ENCODE data around the gene MR1. TPM values are rescaled to one million over a fixed set of nuclear protein-coding genes. Genes with fewer than 3 reads are reported as not detected.

Gene MR1
- polyA plus RNA-seq (2014; cell fraction: cytosol; rRNA removed), result 0.07 and 0.42 TPM in 2 replicates
- 0.05 TPM in 1 of 2 replicates, not detected in the other for polyA plus RNA-seq (2014; cell fraction: nucleus; rRNA removed)

DNA sequence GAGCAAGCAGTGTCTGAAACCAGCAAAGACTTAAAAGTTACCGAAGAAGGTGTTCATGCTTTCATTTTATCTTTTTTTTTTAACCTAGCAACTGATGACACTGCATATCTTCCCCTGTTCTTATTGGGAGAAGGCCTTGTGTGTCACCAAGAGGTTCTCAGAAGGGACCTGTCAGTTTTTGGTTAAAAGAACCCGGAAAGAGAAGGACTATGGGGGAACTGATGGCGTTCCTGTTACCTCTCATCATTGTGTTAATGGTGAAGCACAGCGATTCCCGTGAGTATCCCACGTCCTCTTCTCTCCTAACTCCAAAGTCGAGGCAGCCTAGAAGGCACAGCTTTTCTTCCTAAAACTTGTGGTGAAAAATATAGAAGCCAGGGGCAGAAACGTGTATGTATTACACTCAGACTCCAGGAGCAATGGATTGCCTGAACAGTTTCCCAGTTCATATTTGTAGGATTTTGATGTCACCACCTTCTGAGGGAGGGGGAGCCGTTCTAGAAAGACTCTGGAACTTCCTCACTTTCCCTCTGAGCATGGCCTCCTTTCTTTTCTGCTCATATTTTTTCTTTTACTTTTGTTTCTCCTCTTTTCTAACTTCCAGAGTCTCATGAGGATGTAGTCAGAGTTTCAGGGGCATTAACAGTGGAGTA, at the start of gene MR1:
Gene MR1 (plus strand): TSS at position 185 of the 653 bp plus-strand sequence. CDS start 25 bp downstream, at position 210.
- peak; percentile 66 for DNase-seq (ENCODE audit: low spot score)

DNA sequence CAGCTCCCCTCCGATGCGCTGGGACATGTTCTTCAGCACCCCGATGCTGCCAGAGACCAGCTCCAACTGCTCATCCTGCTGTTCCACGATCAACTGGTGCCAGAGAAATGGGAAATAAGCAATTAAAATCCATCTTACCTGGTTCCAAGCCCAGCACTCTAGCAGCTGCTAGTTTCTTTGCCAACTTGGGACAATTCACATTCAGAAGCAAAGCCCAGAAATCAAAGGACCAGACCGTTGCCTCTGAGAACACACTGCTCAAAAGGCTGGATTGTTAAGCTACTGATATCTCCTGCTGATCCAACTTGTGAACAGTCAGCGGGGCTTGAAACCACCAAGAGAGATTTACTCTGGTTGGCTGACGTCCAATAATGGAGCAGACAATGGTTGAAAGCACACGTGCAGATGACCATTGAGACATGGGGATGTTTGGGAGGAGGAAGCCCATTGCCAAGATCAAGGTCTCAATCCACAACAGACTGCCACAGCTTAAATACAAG, 45.5 kb upstream of the MR1 start:
- DNase-seq (ENCODE audit: low spot score), result no peak

DNA sequence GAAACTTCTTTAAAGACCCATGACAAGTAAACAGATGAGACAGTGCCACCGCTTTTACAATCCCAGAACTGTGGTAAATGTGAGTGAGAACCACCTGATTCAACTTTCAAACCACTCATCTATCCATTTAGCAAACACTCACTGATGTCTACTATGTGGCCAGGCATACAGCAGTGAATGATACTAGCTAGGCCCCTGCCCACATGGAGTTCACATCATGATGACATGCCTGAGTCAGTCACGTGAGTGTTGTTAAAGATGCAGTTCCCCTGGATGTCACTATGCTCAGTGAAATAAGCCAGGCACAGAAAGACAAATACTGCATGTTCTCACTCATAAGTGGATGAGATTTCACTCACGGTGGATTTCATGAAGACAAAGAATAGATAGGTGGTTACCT, 39.5 kb upstream of the MR1 start:
- DNase-seq (ENCODE audit: low spot score), result peak; percentile 29

DNA sequence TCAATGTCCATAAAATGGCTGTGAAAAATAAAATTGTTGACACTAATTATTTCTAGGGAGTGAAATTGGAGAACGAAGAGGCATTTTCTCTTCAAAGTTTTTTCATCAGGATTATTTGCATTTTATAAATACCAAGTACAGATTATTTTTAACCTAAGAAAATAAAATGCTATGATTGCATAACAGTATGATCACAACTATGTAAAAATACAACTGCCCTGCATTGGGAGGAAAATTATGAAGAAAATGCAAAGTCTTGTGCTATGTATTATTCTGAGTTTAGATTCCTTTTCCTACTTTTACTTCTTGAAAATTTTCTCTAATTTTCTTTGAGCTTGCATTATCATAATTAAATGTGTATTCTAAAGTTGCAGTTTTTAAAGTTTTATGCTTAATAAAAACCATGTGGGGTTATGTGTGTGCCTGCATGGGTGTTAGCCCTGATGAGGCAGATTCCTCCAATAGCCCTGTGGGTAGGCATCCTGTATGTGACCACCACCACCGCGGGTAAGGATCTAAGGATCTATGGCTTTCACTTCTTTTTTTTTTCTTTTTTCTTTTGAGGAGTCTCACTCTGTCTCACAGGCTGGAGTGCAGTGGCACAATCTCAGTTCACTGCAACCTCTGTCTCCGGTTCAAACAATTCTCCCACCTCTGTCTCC, 35.8 kb upstream of the MR1 start:
- no peak for DNase-seq (ENCODE audit: low spot score)

DNA sequence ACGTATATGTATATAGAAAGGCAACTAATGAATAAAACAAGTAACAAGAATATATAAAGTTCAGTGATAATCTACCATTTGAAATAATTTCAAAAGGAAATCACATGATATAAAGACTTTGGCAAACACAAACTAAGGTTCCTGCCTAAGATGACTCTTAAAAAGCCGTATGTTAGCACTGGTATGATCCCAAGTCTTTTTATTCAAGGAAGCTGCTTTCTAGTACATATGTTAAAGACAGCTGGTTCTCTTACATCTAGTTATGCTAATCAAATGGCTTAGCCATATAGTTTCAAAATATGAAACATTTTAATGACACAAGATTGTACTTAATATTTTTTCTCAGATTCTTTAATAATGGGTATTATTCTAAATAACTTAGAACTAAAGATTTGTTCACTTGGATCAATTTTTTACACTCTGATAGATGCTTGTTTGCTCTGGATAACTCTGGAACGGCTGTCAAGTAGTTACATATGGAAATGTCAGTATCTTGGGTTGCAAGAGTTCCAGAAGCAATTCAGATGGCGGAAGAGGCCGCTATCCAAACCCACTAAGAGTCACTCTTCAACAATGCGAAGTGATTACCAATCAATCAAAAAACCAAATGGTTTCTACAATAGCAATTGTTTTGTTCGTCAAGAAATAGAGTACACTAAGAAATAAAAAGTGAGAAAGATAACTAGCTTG, 32.5 kb upstream of the MR1 start:
- DNase-seq (ENCODE audit: low spot score), result no peak

DNA sequence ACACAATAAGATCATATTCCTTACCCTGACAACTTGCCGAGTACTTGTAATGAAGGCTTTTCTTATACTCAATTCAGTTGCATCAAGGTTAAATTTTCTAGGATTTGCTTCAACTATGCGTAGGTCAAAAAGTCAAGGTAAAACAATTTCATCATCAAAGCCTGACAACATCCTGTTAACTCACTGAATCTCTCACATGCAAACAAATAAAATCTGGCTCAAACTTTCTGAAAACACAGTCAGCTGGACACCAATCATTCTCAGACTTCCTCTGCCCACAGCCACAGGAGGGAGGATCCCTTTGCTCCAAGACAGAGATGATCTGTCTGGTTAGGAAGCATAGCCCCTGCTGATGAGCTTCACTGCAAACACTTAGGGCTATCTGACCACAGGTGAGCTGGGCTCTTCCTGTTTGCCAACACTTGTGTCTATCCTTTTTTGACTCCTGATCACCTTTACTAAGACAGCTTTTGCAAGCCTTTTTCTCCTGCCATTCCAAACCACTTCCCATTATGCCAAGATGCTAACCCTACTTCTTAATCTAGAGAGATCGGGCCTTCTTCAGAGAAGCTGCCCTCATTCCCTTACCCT, 31.1 kb upstream of the MR1 start:
- DNase-seq (ENCODE audit: low spot score), result no peak

DNA sequence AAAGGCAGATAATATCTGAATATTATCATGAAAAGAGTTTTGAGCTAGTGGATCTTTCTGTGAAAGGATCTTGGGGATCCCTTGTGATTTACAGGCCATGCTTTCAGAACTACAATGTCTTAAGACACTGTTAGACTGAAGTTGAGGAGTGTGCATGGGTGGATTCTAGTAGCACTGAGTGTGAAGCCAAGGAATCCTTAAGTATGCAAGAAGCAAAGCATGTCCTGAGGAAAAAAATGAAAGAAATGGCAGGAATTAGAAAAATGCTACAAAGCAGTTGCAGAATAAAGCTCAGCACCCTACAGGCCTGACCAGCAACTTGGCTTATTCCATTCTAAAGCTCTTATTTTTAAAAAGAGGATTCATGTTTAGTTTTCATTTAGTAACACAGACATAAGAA, 23.0 kb upstream of the MR1 start:
- no peak for DNase-seq (ENCODE audit: low spot score)

DNA sequence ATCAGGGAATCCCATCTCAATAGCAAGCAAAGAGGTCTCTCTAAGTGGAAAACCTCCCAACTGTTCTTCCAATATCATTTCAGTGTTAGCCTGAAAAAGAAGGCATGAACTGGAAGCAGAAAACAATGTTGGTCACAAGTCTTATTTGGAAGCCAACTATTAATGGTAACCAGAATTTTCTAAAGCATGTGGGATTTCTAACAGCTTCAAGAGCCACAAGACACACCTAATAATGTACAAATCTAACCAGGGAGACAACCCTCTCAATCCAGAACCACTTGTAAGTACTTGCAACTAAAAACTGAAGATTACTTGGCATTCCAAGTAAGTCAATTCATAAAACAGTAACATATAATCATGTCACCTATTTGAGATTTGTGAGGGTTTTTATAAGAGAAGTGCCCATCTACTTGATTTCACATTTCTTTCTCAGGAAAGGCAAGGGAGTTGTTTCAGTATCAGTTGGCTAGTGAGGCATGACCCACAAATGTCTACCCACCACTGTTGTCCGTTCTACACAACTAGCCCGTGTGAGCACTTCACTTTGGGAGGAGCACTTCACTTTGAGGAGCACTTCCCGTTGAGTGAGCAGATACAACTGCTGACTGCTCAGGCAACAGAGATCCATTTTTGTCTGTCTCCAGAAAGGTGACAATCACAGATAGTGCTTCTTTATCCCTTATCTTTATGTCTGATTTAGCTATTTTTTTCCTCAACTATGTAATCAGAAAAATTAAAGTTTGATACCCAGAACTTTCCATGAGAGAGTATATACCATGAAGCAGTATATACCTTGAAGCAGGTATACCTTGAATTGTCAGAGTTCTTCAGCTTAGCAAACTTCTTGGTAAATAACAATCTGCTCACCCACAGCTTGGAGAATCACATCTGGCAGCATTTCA, 22.2 kb upstream of the MR1 start:
- DNase-seq (ENCODE audit: low spot score), result no peak

DNA sequence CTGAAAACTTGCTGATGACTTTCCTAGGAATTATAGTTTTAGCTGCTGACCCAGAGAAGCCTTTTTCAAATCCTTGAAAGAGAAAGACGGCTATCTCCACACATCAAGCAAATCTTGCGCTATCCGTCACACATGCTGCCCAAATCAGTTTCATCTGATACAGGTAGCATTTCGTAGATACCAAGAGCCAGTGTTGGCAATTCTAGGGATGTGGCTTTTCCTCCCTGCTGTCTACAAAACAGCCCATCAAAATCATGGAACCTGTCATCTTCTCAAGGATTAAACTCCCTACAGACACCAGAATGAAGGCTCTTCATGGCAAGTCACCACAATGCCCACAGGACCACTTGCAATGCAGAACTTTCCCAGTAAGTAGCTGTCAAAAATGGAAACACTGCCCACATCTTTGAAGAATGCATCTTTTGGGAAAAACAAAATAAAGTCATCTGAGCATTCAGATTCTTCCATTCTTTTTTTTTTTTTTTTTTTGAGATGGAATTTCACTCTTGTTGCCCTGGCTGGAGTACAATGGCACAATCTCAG, 21.5 kb upstream of the MR1 start:
- DNase-seq (ENCODE audit: low spot score), result no peak

DNA sequence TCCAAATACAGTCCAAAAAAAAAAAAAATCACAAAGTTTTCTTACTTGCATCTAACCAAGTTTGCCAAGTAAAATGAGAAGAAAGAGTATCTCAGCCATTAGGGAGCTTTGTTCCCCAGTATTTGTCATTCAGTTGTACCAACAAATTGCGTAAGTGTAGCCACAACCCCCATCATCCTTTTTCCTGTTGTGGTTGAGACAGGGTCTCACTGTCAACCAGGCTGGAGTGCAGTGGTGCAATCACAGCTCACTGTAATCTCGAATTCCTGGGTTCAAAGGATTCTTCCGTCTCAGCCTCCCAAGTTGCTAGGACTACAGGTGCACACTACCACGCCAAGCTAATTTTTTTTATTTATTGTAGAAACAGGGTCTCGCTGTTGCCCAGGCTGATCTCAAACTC, 20.6 kb upstream of the MR1 start:
- no peak for DNase-seq (ENCODE audit: low spot score)

DNA sequence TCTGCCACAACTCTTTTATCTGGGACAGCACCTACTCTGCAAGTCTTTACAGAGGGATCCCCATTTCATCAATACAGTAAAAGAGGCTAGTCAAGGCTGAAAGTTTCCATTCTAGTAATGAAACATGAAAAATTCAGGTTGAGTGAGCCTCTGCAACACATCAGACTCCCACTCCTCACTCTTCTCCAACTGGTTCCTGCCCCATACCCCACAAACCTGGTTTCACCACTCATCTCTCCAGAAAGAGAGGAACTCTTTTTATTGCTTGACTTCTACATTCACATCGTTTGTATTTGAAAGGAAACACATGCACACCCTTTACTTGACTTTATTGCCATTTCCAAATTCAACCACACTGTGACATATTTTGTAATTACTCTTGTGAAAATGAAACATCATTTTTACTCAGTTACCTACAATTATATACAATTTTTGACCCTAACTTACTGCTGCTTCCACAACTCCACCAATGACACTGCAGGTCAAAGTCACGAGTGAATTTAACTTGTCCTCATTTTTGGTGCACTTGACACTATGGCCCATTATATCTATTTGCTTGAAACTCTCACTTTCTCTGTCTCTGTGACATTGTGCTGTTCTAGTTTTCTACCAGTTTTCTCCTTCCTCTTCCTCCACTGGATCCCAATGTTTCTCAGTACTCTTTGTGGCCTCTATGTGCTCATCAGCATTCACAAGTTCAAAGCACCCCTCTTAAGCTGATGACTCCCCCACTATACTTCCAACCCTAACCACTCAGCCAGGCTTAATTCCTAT, 19.1 kb upstream of the MR1 start:
- DNase-seq (ENCODE audit: low spot score), result no peak

DNA sequence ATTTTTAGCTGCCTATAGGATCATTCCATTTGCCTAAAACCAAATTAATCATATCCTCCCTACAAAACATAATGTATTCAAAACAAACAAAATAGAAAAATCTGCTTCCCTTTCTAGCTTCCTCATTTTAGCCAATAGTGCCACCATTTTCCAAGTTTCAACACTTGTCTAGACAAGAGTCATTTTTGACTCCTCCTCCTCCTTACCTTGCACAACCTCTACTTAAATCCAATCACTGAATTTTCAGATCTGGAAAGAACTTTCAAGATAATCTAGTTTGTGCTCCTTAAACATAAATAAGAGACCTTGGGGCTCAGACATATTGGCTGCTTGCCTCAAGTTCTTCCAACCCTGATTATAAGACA, 18.6 kb upstream of the MR1 start:
- DNase-seq (ENCODE audit: low spot score), result no peak

DNA sequence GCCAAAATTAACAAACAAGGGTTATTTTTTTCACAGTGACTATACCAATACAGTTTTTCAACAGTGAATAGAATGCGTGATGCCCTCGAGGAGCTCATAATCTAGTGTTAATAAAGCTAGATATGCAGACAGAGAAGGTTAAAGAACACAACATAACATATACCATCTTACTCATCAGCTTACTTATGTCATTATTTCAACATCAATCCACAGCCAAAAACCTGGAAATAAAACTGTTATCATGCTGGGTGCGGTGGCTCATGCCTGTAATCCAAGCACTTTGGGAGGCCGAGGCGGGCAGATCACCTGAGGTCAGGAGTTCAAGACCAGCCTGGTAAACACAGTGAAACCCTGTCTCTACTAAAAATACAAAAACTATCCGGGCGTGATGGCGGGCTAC, 17.2 kb upstream of the MR1 start:
- DNase-seq (ENCODE audit: low spot score), result no peak

DNA sequence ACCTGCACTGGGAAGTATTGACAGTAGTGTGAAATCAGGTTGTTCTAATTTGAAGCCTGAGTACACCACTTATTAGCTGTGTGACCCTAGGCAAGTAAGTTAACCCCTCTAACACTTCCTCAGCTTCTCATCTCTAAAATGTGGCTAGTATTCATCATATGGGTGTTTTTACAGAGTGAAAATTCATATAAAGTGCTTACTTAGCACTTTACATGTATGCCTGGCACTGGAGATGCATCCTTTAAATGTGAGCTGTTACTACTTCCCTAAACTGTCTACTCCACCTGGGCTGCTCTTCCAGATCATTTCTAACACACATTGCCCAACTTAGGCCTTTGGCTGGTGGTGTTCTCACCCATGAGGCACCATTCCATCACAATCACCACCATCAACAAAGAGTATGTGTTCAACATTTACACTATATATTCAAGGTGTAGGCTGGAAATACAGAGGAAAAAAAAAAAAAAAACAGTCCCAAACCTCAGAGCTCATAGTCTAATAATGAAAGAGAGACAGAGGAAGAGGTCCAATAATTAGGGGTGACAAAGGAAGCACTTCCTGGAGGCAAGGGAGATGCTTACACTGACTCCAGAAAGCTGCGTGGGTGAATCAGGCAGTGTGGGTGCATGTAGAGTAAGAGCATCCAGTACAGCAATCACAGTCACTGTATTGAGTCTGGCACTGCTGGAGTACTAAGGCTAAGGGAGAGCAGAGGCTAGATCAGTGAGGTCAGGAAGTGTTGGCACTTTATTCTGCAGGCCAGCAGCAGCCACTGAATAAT, 14.7 kb upstream of the MR1 start:
- DNase-seq (ENCODE audit: low spot score), result no peak

DNA sequence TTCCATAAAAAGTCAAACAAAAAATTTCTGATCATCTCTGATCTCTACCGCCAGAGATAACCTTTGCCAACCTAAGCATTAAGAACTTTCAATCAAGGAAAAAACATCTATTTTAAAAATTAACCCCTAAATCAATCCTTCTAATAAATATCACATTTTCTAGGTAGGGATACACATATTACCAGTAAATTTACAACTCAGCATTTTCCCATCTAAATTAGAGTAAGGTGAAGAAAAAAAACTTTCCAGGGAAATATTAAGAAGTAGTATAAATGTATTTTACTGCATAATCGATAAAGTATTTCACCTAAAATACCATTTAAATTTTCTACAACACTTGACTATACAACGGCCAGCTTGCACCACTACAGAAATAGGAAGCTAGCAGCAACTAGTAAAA, 12.6 kb upstream of the MR1 start:
- DNase-seq (ENCODE audit: low spot score), result no peak

DNA sequence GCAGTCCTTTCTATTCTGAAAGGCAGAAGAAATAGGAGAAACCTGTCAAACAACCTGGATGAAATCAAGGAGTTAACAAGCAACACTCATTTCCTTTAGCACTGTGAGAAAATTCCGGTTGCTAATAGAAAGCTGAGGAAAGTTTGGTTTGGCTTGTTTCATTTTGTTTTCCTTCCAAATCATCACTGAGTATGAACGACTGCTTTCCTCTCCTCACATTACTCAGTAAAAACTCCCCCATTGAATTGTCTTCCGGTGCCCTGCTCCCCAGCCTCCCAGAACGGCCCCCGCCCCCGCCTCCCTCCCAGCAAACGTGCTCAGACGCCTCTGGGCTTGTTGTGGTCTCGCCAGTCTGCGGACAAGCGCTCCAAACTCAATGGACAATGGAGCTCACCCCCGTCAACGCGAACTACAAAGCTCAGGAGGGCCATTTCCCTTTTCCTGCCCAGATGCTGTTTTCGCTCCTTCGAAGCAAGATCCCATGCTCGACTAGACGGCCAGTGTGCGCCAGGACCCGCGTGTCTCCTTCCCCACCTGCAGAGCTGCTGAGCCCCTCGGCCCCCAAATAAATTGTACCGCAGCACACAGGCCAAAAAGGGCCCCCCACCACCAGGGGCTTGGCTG, 11.9 kb upstream of the MR1 start:
- peak; percentile 44 for DNase-seq (ENCODE audit: low spot score)

DNA sequence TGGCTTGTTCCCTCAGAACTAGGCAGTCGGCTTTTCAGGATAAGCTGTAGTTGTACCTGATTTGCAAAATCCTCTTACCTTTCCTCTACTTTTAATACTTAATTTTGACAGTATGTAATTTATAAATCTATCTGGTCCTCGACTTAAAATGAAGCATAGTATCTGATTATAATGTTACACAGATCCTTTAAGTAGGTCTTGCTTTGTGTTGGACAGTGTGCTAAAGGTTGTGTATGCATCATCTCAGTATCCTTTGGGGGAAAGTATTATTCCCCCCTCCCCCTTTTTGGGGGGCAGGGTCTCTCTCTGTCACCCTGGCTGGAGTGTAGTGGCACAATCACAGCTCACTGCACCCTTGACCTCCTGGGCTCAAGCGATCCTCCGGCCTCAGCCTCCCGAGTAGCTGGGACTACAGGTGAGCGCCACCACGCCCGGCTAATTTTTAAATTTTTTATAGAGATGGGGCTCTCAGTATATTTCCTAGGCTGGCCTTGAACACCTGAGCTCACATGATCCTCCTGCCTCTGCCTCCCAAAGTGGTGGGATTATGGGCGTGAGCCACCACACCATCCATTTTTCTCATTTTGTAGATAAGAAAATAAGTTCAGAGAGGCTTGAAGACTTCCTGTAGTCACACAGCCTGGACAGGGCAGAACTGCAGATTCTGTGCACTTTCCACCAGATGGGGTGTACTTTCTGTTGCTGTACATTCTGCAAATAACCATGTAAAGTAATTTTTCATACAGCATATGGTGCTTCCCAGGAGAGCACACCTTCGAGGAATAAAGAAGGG, 10.3 kb upstream of the MR1 start:
- no peak for DNase-seq (ENCODE audit: low spot score)

DNA sequence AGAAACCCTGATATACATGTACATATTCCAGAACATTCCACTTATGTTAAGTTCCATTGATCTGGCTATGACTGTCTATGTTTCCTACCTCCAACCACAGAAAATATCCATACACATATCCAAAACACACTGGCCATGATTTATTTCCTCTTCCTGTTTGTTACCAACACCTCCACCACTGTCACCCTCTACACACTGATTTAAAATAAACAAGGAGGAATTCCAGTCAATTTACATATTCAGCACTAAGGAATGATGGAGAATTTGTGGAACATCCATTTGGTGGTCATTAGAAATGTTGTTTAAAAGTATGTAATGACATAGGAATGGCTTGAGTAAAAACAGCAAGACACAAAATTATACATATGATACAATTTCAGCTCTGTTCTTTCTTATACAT, 5.6 kb upstream of the MR1 start:
- DNase-seq (ENCODE audit: low spot score), result no peak

All from SK-N-DZ (cell line).